Lower leg skin (tissue), 4 donors: ENCODE data around the gene TMEM163. TPM values are rescaled to one million over a fixed set of nuclear protein-coding genes. Genes with fewer than 3 reads are reported as not detected.

Experiments used
- DNase-seq, 2 donors: peaks; one replicate each; pipeline ENCODE4 v3.0.0-alpha.2; 2019; ENCODE audit warnings: low spot score in 2 of 2
- H3K4me3 ChIP-seq: fragments of 200-600 bp; sonication (generic); 2 replicates; pipeline ENCODE4 v1.5.1; 2017; ENCODE audit warnings: mild to moderate bottlenecking, low read depth; ENCODE audit not compliant: poor library complexity, severe bottlenecking
- POLR2A ChIP-seq, 2 donors: fragments of 450-650 bp; IDR thresholded peaks; one replicate each; pipeline ENCODE4 v1.6.1; 2016 to 2017; ENCODE audit warnings: antibody characterized with exemption in 2 of 2, mild to moderate bottlenecking in 1 of 2, moderate library complexity in 1 of 2
- WGBS, 2 donors: methylation state at CpG; one replicate each; pipeline ENCODE4 v1.1.5; 2018; 5-methylcytosine and 5-hydroxymethylcytosine counted together
- intact Hi-C: fragments of 100-400 bp; cut with DNase I; formaldehyde crosslinking; loops from one replicate; pipeline ENCODE4 v1.15.0; 2023; ENCODE audit warnings: low total_unique reads
- total RNA-seq, 4 donors: library from RNA; depleted of rRNA; stranded (reverse); fragments of >200 nt; gene quantifications; one replicate each; pipeline ENCODE4 v1.1.0, GENCODE V29; 2016
- TF ChIP-seq, protein P1 (sequence below), 3 donors: fragments of 450-650 bp; IDR thresholded peaks; one replicate each; pipeline ENCODE4 v1.5.1; 2016; ENCODE audit warnings: antibody characterized with exemption in 3 of 3, mild to moderate bottlenecking in 3 of 3, moderate library complexity in 2 of 3

Gene TMEM163
- total RNA-seq, 4 donors from 2014 or later: 0.19 to 0.46 TPM; not detected in 2

DNA sequence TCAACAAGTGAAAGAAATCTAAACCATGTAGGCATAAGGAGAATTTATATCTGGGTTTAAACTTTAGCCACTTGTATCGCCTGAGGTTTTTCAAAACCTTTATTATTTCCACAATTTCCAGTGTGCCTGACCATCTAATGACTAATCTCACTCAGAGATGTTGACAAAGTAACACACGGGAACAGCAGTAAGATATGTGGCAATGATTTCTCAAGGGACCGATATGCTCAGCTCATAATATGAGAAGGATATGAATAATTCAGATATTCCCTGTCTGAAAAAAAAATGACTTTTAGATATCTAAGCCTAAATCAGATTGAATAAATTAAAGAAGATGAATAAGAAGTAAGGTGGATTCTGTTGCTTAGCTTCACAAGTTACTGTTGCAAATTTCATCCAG, 43.5 kb downstream of the TMEM163 start:
- H3K4me3 ChIP-seq: no peak overlapping the region
- 72% methylated on average over 3 of the region's 3 CpGs for WGBS, 2 donors
- intact Hi-C loops: no loop called here
- no peak for DNase-seq
- TF ChIP-seq POLR2A (IDR thresholded peaks at IDR 0.05): no peak
- TF ChIP-seq, protein P1, sequence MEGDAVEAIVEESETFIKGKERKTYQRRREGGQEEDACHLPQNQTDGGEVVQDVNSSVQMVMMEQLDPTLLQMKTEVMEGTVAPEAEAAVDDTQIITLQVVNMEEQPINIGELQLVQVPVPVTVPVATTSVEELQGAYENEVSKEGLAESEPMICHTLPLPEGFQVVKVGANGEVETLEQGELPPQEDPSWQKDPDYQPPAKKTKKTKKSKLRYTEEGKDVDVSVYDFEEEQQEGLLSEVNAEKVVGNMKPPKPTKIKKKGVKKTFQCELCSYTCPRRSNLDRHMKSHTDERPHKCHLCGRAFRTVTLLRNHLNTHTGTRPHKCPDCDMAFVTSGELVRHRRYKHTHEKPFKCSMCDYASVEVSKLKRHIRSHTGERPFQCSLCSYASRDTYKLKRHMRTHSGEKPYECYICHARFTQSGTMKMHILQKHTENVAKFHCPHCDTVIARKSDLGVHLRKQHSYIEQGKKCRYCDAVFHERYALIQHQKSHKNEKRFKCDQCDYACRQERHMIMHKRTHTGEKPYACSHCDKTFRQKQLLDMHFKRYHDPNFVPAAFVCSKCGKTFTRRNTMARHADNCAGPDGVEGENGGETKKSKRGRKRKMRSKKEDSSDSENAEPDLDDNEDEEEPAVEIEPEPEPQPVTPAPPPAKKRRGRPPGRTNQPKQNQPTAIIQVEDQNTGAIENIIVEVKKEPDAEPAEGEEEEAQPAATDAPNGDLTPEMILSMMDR (IDR thresholded peaks at IDR 0.05): no peak

DNA sequence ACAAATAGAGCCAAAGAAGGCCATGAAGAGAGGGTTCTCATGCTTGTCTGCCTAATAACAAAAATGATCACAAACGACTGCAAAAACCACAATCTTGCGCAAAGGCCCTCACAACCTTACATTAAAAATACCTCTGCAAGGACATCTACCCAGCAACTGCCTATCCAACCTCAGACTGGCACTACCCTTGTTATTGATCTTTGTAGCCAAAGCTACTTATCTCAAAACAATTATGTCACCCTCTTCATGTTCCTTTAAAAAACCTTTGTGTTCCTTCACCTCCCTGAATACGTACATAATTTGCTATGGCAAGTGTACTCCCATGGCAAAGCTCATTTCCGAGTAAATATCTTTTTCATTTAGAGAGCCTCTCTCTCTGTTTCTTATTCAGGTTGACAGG, 44.1 kb downstream of the TMEM163 start:
- no peak overlapping the region for H3K4me3 ChIP-seq
- WGBS, 2 donors: 80% methylated on average over 4 of the region's 4 CpGs
- intact Hi-C loops: no loop called here
- DNase-seq: no peak
- TF ChIP-seq, protein P1 (IDR thresholded peaks at IDR 0.05): no peak
- TF ChIP-seq POLR2A (IDR thresholded peaks at IDR 0.05): no peak

DNA sequence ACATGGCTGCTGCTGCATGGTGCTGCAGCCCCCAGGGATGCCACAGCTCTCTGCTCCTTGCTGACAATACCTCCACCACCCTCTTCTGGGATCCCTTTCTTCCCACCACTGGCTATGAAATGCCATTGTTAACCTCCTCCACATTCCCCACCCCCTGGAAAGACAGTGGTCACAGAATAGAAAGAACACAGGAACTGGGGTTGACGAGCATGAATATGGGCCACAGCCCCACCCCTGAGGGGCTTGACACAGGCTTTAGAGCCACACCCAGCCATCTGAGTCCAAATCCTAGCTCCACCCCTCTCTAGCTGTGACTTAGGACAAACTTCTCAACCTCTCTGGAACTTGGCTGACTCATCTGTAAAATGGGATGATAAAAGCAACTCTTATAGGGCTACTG, 47.3 kb downstream of the TMEM163 start:
- 8 to 19% methylated on average over 1 of the region's 1 CpG for WGBS, 2 donors
- H3K4me3 ChIP-seq: no peak overlapping the region
- intact Hi-C loops: no loop called here
- DNase-seq: peak in 1 of 2 donors; percentile 34
- TF ChIP-seq, protein P1 (IDR thresholded peaks at IDR 0.05): no peak
- no peak for TF ChIP-seq POLR2A (IDR thresholded peaks at IDR 0.05)

DNA sequence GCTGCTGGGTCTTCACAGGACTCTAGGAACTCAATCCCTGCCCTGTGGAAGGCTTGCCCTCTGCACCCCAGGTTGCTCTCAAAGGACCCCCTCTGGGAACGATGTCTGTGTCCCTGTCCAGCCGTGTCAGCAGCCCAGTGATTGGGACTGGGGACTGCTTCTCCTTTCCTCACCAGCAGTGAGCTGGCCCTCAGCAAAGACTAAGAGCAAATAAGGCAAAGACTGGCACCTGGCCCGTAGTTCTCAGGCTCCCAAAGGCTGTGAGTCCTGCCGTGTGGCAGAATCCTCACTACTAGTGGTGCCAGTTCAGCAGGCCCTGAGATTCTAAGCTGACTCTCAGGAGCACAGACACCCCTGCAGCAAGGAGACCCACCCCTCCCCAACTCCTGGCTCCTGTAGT, 47.8 kb downstream of the TMEM163 start:
- WGBS, 2 donors: 49 to 56% methylated on average over 4 of the region's 4 CpGs
- DNase-seq: peak in 1 of 2 donors; percentile 71
- intact Hi-C loops: no loop called here

DNA sequence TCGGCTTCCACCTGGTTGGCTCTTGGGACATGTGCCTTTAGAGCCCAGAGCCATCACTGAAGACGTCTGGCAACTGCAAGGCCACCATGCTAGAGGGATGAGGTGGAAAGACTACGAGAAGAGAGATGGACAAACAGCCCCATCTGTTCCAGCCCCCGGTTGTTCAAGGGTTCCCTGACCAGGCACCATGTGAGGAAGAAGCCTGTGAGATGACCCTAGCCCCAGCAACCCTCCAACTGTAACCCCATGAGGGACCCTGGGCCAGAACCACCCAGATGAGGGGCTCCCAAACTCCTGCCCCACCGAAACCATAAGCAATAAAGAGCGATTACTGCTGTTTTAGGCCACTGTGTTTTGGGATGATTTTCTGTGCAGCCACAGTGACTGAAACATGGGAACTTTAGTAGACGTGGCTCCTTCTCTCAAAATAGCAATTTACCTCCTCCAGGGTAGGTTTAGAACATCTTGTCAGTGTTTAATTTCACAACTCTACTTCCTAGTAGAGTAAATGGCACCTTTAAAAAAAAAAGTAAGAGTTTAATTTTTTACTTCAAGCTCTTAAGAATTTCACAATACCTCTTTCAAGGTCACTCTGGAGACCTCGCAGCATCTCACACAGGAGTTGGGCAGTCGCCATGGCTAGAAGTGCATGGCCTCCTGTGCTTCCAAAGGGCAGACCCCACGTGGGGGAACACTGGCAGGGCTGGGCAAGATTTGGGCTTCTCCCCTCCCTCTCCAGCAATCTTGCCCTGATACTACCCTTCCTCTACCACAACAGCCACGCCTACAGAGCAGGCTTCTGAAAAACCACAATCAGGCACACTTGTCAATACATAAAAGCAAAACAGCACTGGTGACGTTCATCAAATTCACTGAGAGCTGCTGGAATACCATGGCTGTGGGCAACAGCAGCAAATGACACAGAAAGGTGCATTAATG, 48.8 kb downstream of the TMEM163 start:
- peak in 1 of 2 donors; percentile 74 for DNase-seq
- TF ChIP-seq, protein P1 (IDR thresholded peaks at IDR 0.05): no peak
- intact Hi-C loops: no loop called here
- no peak overlapping the region for H3K4me3 ChIP-seq
- 67 to 70% methylated on average over 12 of the region's 12 CpGs for WGBS, 2 donors

More for the DNA sequence above, 47.8 kb downstream of the TMEM163 start:
- TF ChIP-seq, protein P1 (IDR thresholded peaks at IDR 0.05): no peak
- no peak for TF ChIP-seq POLR2A (IDR thresholded peaks at IDR 0.05)
- H3K4me3 ChIP-seq: no peak overlapping the region
